DOHH2 (cell line): Measurements from ENCODE around the gene GNPTAB.

Experiments used
- EZH2phosphoT487 ChIP-seq: fragments of 200-600 bp; sonication (generic); IDR thresholded peaks from 2 replicates; pipeline ENCODE4 v1.6.1; 2017; ENCODE audit warnings: borderline replicate concordance, mild to moderate bottlenecking, antibody characterized with exemption, low read length, moderate library complexity, mixed read lengths
- TF ChIP-seq, protein P1 (sequence below): fragments of 200-600 bp; sonication (generic); IDR thresholded peaks from one replicate; pipeline ENCODE4 v1.5.1; 2014; ENCODE audit warnings: antibody characterized with exemption, mild to moderate bottlenecking, low read depth, low read length; ENCODE audit not compliant: poor library complexity, severe bottlenecking

DNA sequence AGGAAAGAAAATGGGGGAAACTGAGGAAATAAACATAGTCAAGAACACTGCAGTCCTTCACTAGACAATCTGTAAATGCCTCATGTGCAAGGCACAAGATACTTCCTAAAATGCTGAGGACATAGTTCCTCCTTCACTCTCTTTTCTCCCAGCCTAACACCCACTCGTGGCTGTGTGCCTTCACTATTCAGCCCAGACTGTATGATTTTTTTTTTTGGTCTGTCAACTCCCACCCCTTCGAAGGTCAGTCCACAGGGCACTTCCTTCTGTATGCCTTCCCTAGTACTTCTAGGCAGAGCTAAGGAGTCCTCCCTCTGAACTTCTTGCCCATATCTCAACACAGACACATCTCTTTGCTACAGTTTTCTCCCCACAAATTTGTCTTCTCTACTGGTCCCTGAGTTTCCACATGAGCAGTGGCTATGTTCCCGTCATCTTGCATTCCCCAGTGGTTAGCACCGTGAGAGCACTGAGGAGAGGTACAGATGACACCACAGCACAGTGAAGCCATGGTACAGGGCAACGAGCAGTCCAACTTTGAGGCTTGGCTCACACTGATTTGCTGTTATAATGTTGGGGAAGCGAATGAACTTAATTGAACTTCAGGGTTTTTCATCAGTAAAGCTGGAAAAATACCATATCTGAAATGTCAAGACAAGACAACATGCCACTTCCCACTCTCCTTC lies 67.4 kb downstream of the GNPTAB start:
- TF ChIP-seq, protein P1, sequence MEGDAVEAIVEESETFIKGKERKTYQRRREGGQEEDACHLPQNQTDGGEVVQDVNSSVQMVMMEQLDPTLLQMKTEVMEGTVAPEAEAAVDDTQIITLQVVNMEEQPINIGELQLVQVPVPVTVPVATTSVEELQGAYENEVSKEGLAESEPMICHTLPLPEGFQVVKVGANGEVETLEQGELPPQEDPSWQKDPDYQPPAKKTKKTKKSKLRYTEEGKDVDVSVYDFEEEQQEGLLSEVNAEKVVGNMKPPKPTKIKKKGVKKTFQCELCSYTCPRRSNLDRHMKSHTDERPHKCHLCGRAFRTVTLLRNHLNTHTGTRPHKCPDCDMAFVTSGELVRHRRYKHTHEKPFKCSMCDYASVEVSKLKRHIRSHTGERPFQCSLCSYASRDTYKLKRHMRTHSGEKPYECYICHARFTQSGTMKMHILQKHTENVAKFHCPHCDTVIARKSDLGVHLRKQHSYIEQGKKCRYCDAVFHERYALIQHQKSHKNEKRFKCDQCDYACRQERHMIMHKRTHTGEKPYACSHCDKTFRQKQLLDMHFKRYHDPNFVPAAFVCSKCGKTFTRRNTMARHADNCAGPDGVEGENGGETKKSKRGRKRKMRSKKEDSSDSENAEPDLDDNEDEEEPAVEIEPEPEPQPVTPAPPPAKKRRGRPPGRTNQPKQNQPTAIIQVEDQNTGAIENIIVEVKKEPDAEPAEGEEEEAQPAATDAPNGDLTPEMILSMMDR = no peak
- no peak for TF ChIP-seq EZH2phosphoT487
